Spleen (tissue), 11 donors: ENCODE measurements around the gene NEURL1. TPM values are rescaled to one million over a fixed set of nuclear protein-coding genes. Genes with fewer than 3 reads are reported as not detected.

Source experiments
- DNase-seq: peaks from one replicate; pipeline ENCODE4 v3.0.0-alpha.2; 2020
- H3K27ac ChIP-seq, 8 donors: fragments of 200-600 bp; sonication (generic) in 7 of 8; 1 replicate in 4 of 8; 2 replicates in 4 of 8; pipeline versions ENCODE4 v1.5.0 to v1.8.0; 2016 to 2021; ENCODE audit warnings: inconsistent platforms in 4 of 8, mild to moderate bottlenecking in 4 of 8, moderate library complexity in 1 of 8
- H3K27me3 ChIP-seq, 7 donors: fragments of 200-600 bp; sonication (generic) in 6 of 7; replicated peaks in 1 of 7; 1 replicate in 4 of 7; 2 replicates in 3 of 7; pipeline versions ENCODE4 v1.5.0 to v1.8.0; 2016 to 2021; ENCODE audit warnings: inconsistent platforms in 3 of 7, mild to moderate bottlenecking in 1 of 7
- H3K36me3 ChIP-seq, 6 donors: fragments of 200-600 bp; sonication (generic) in 5 of 6; 1 replicate in 4 of 6; 2 replicates in 2 of 6; pipeline versions ENCODE4 v1.5.0 to v1.8.0; 2016 to 2021; ENCODE audit warnings: inconsistent platforms in 2 of 6
- H3K4me1 ChIP-seq, 6 donors: fragments of 200-600 bp; sonication (generic) in 5 of 6; 1 replicate in 3 of 6; 2 replicates in 3 of 6; pipeline versions ENCODE4 v1.5.0 to v1.8.0; 2016 to 2021; ENCODE audit warnings: inconsistent platforms in 3 of 6
- H3K4me3 ChIP-seq, 8 donors: fragments of 200-600 bp; sonication (generic) in 7 of 8; 1 replicate in 4 of 8; 2 replicates in 4 of 8; pipeline versions ENCODE4 v1.5.0 to v1.8.0; 2016 to 2021; ENCODE audit warnings: inconsistent platforms in 4 of 8, mild to moderate bottlenecking in 4 of 8, moderate library complexity in 2 of 8
- H3K9me3 ChIP-seq, 8 donors: fragments of 200-600 bp; sonication (generic) in 7 of 8; 1 replicate in 4 of 8; 2 replicates in 4 of 8; pipeline versions ENCODE4 v1.5.0 to v1.8.0; 2016 to 2021; ENCODE audit warnings: inconsistent platforms in 4 of 8
- CTCF ChIP-seq, 11 experiments: fragments of 200-600 bp in 7 of 11; fragments of 450-650 bp in 4 of 11; sonication (generic) in 4 of 11; IDR thresholded peaks in 8 of 11; conservative IDR thresholded peaks in 3 of 11; 1 replicate in 7 of 11; 2 replicates in 4 of 11; pipeline versions ENCODE4 v1.4.0 to v1.8.0; 2016 to 2021; ENCODE audit warnings: antibody characterized with exemption in 11 of 11, inconsistent platforms in 4 of 11, mild to moderate bottlenecking in 1 of 11
- POLR2A ChIP-seq, 3 donors: fragments of 450-650 bp; IDR thresholded peaks; one replicate each; pipeline ENCODE4 v1.5.1; 2017; ENCODE audit warnings: antibody characterized with exemption in 3 of 3, mild to moderate bottlenecking in 1 of 3
- POLR2AphosphoS5 ChIP-seq, 3 donors: sonication (generic); formaldehyde crosslinking; IDR thresholded peaks; one replicate each; pipeline ENCODE4 v1.5.1; 2017; ENCODE audit warnings: antibody characterized with exemption in 3 of 3
- WGBS, 5 donors: extraction: QIAGEN DNeasy Blood & Tissue Kit in 3 of 5; methylation state at CpG; one replicate each; pipeline versions ENCODE4 v1.1.5 to v1.1.7; 2013 to 2018; 5-methylcytosine and 5-hydroxymethylcytosine counted together
- intact Hi-C: fragments of 100-400 bp; cut with DNase I; formaldehyde crosslinking; loops from one replicate; pipeline ENCODE4 v1.15.0; 2023; ENCODE audit warnings: low total_unique reads
- polyA plus RNA-seq, 3 donors: library from polyadenylated mRNA; stranded (reverse); fragments of 200-250 nt; gene quantifications; one replicate each; pipeline ENCODE4 v1.2.1, GENCODE V29; 2013
- total RNA-seq, 7 donors: library from RNA; depleted of rRNA in 3 of 7; stranded (reverse); fragments of >200 nt in 3 of 7; fragmentation: NEBNext Ultra II Directional in 4 of 7; extraction: Animal tissue kit (Norgen Biotek cat#: 25700) in 4 of 7; gene quantifications; one replicate each; pipeline versions ENCODE4 v1.1.0 to v1.2.1, GENCODE V29; 2016 to 2021
- donor health status: healthy with polysubstance abuse.
- donor health status: DM: no; HTN: no; CAD: no; lungs with moderate emphysema.
- donor health status: DM: no; HTN: no; CAD: no.
- donor health status: Bipolar disorder and iron deficiency.
- donor health status: healthy.
- donor health status: DM: no; HTN: no; CAD: no.
- donor health status: DM: yes; HTN: yes; CAD: no.

NEURL1 gene
- total and polyA plus RNA-seq, 10 donors: 0.43 to 3.6 (median 2.3) TPM

- Histone ChIP-seq H3K9me3 (no peaks in the 10 kb centered on the region), H3K36me3 (no peaks in the 10 kb centered on the region), H3K4me3 (no peak overlapping the region), H3K4me1 (peaks cover 0 to 36% (median 14%) of the 10 kb centered on the region in 6 donors), H3K27ac (no peak overlapping the region), H3K27me3 (peaks cover 0 to 52% (median 4%) of the 10 kb centered on the region in 7 donors)
- TF ChIP-seq POLR2A (IDR thresholded peaks at IDR 0.05): no peak
- no peak for TF ChIP-seq POLR2AphosphoS5 (IDR thresholded peaks at IDR 0.05)
- no peak for TF ChIP-seq CTCF (IDR thresholded peaks at IDR 0.05 in 8 of 11, conservative IDR thresholded peaks at IDR 0.05 in 3 of 11)
- WGBS, 5 donors: 81 to 91% (median 85%) methylated on average over 8 of the region's 8 CpGs
- intact Hi-C loops: no loop called here
- DNase-seq: peak; percentile 38
Measured at GRCh38 chr10:103553743-103554487, 60.4 kb downstream of the NEURL1 start.

- Histone ChIP-seq H3K4me3 (peak overlapping the region in 6 of 8 donors; percentile 26 to 68 (median 36)), H3K27ac (no peak overlapping the region), H3K9me3 (no peaks in the 10 kb centered on the region), H3K27me3 (peaks cover 0 to 60% (median 4%) of the 10 kb centered on the region in 7 donors), H3K4me1 (peaks cover 0 to 36% (median 14%) of the 10 kb centered on the region in 6 donors), H3K36me3 (no peaks in the 10 kb centered on the region)
- TF ChIP-seq POLR2AphosphoS5 (IDR thresholded peaks at IDR 0.05) (peak in 1 of 3 donors; percentile 27), POLR2A (IDR thresholded peaks at IDR 0.05) (no peak), CTCF (IDR thresholded peaks at IDR 0.05 in 8 of 11, conservative IDR thresholded peaks at IDR 0.05 in 3 of 11) (no peak)
- intact Hi-C loops: no loop called here
- WGBS, 5 donors: 4 to 21% (median 7%) methylated on average over 10 to 42 of the region's 44 CpGs
- DNase-seq: no peak
Measured at GRCh38 chr10:103554488-103555324, 61.2 kb downstream of the NEURL1 start.

- Histone ChIP-seq H3K4me1 (peaks cover 0 to 36% (median 14%) of the 10 kb centered on the region in 6 donors), H3K4me3 (peak overlapping the region in 6 of 8 donors; percentile 26 to 68 (median 36)), H3K9me3 (no peaks in the 10 kb centered on the region), H3K27me3 (peaks cover 0 to 65% (median 4%) of the 10 kb centered on the region in 7 donors), H3K27ac (no peak overlapping the region), H3K36me3 (no peaks in the 10 kb centered on the region)
- WGBS, 5 donors: 0 to 6% (median 5%) methylated on average over 4 to 18 of the region's 18 CpGs
- DNase-seq: no peak
- intact Hi-C loops: no loop called here
- TF ChIP-seq POLR2AphosphoS5 (IDR thresholded peaks at IDR 0.05) (no peak), POLR2A (IDR thresholded peaks at IDR 0.05) (no peak), CTCF (IDR thresholded peaks at IDR 0.05 in 8 of 11, conservative IDR thresholded peaks at IDR 0.05 in 3 of 11) (no peak)
Measured at GRCh38 chr10:103555325-103555649, 61.8 kb downstream of the NEURL1 start.

- no peak for TF ChIP-seq CTCF (IDR thresholded peaks at IDR 0.05 in 8 of 11, conservative IDR thresholded peaks at IDR 0.05 in 3 of 11)
- no peak for TF ChIP-seq POLR2A (IDR thresholded peaks at IDR 0.05)
- TF ChIP-seq POLR2AphosphoS5 (IDR thresholded peaks at IDR 0.05): no peak
- H3K36me3 ChIP-seq: no peaks in the 10 kb centered on the region
- peaks cover 0 to 2% (median 0%) of the 10 kb centered on the region in 8 donors for H3K9me3 ChIP-seq
- WGBS, 5 donors: 73 to 83% (median 75%) methylated on average over 7 to 11 of the region's 11 CpGs
- peaks cover 0 to 36% (median 14%) of the 10 kb centered on the region in 6 donors for H3K4me1 ChIP-seq
- peaks cover 0 to 69% (median 4%) of the 10 kb centered on the region in 7 donors for H3K27me3 ChIP-seq
- DNase-seq: no peak
- intact Hi-C loops: no loop called here
- peak overlapping the region in 5 of 8 donors; percentile 32 to 68 (median 38) for H3K4me3 ChIP-seq
- no peak overlapping the region for H3K27ac ChIP-seq
Measured at GRCh38 chr10:103555712-103556111, 62.2 kb downstream of the NEURL1 start.
